ENCODE results near the gene SNX25. TPM values are rescaled to one million over a fixed set of nuclear protein-coding genes. Genes with fewer than 3 reads are reported as not detected.

SNX25 gene
- total RNA-seq, 2 experiments from 2014 or later, result 18.9 to 21.6 TPM

GRCh38 chr4:185395956-185396723, 186.7 kb downstream of the SNX25 start:
- Mint-ChIP-seq H3K9me3 (no peaks in the 10 kb centered on the region), H3K4me1 (ENCODE audit: low read depth) (peaks cover 37% of the 10 kb centered on the region), H3K27me3 (no peaks in the 10 kb centered on the region), H3K36me3 (peaks cover 11% of the 10 kb centered on the region), H3K4me3 (peak overlapping the region; percentile 95), H3K27ac (peak overlapping the region; percentile 97)
- CTCF ChIA-PET, result interaction anchor here (0.9 to 1.5 kb wide), 7 partner anchors 30 to 662 kb away, joined by 3 to 4 read pairs (median 3); partner anchors contain the start of genes CENPU, SLC25A4, SNX25 and UFSP2
- POLR2A ChIA-PET, result interaction anchor here (0.7 to 2.2 kb wide), 6 partner anchors 8 to 747 kb away, joined by 3 to 12 read pairs (median 4); partner anchors contain the start of genes CASP3, CFAP97, PRIMPOL and SNX25
- DNase-seq, result peak; percentile 98
- intact Hi-C loops (cut with micrococcal nuclease), result loop anchor here (1.0 to 10.0 kb wide), 12 partner anchors 9 to 1891 kb away; partner anchors contain the start of genes ACSL1, CCDC110, CENPU and ING2

DNA sequence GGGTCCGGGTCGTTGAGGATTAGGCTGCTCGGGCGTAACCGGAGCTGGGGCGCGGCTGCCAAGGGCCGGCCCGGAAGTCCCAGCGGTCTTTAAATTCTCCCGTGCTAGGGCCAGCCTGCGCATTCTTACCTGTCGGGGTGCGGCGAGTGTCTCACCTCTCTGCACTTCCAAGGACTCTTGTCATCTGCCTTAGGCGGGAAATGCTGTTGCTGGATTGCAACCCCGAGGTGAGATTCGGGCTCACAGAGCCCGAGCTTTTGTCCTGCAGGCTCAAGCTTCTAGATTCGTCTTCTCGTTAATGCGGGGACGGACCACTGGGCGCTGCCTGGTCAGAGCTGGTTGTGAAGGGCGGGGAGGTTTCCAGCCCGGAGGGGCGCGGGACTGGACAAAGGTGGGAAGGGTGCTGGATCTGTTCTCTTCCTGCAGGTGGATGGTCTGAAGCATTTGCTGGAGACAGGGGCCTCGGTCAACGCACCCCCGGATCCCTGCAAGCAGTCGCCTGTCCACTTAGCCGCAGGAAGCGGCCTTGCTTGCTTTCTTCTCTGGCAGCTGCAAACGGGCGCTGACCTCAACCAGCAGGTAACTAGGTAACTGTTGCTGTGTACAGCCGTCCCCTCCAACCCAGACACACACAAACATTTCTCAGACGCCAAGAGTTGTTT, 187.5 kb downstream of the SNX25 start, which contains the start of gene ANKRD37:
Gene ANKRD37 (plus strand): TSS at position 118 of the 662 bp plus-strand sequence. CDS start 83 bp downstream, at position 201.
- peaks cover 11% of the 10 kb centered on the region for H3K36me3 Mint-ChIP-seq
- no peaks in the 10 kb centered on the region for H3K9me3 Mint-ChIP-seq
- no peaks in the 10 kb centered on the region for H3K27me3 Mint-ChIP-seq
- H3K4me1 Mint-ChIP-seq (ENCODE audit: low read depth), result peaks cover 37% of the 10 kb centered on the region
- intact Hi-C loops (cut with micrococcal nuclease), result loop anchor here (1.0 to 10.0 kb wide), 10 partner anchors 8 to 1892 kb away; partner anchors contain the start of genes ACSL1, CCDC110, CENPU and ING2
- peak within 1 kb of the TSS; percentile 95 for H3K4me3 Mint-ChIP-seq
- ChIA-PET CTCF (interaction anchor here (0.9 to 1.4 kb wide), 3 partner anchors 213 to 663 kb away, joined by 3 to 4 read pairs (median 3); partner anchors contain the start of genes CENPU and SLC25A4), POLR2A (interaction anchor here (0.7 to 2.2 kb wide), 5 partner anchors 8 to 748 kb away, joined by 3 to 12 read pairs (median 4); partner anchors contain the start of genes CASP3, CFAP97, PRIMPOL and UFSP2)
- H3K27ac Mint-ChIP-seq, result peak within 1 kb of the TSS; percentile 97
- DNase-seq, result no peak

GRCh38 chr4:185398618-185399017, 189.2 kb downstream of the SNX25 start:
- Mint-ChIP-seq H3K9me3 (no peaks in the 10 kb centered on the region), H3K4me1 (ENCODE audit: low read depth) (peaks cover 36% of the 10 kb centered on the region), H3K36me3 (peaks cover 17% of the 10 kb centered on the region), H3K27ac (no peak overlapping the region), H3K27me3 (no peaks in the 10 kb centered on the region), H3K4me3 (no peak overlapping the region)
- intact Hi-C loops (cut with micrococcal nuclease), result loop anchor here (5.0 to 10.0 kb wide), 3 partner anchors 41 to 1894 kb away; partner anchors contain the start of genes ACSL1 and ING2
- CTCF ChIA-PET, result interaction anchor here (1.5 kb wide), 1 partner anchor 215 kb away, joined by 9 read pairs; no protein-coding TSS in a partner anchor
- no peak for DNase-seq
- POLR2A ChIA-PET, result no interaction called here

DNA sequence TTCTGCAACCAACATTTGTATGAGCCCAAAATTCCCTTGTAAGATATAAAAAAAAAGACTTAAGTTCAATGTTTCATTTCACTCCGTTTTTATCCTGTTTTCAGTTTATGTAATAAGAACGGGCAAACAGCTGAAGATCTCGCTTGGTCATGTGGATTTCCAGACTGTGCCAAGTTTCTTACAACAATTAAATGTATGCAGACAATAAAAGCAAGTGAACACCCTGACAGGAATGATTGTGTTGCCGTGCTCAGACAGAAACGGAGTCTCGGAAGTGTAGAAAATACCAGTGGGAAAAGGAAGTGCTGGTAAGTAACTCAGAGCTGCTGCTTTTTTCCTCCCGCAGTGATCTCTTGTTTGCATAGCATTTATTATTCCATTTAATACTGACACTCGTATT, 190.1 kb downstream of the SNX25 start:
- no peaks in the 10 kb centered on the region for H3K27me3 Mint-ChIP-seq
- POLR2A ChIA-PET, result no interaction called here
- no peak overlapping the region for H3K27ac Mint-ChIP-seq
- no peak overlapping the region for H3K4me3 Mint-ChIP-seq
- H3K36me3 Mint-ChIP-seq, result peaks cover 17% of the 10 kb centered on the region
- CTCF ChIA-PET, result no interaction called here
- intact Hi-C loops (cut with micrococcal nuclease), result loop anchor here (5.0 to 10.0 kb wide), 3 partner anchors 42 to 1895 kb away; partner anchors contain the start of genes ACSL1 and ING2
- H3K4me1 Mint-ChIP-seq (ENCODE audit: low read depth), result peaks cover 29% of the 10 kb centered on the region
- DNase-seq, result no peak
- no peaks in the 10 kb centered on the region for H3K9me3 Mint-ChIP-seq

DNA sequence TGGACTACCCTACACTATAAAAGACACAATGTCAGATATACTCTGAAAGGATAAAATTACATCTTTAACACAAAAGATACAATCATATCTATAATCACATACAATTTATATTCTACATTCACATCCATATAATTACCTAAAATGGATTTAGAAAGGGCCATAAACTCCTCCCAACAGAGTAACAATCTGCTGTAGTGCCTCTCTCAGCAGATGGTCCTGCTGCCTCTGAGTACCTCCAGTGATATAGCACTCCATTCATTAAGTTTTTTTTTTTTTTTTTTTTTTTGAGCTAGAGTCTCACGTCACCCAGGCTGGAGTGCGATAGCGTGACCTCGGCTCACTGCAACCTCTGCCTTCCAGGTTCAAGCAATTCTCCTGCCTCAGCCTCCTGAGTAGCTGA, 194.6 kb downstream of the SNX25 start:
- peaks cover 29% of the 10 kb centered on the region for H3K36me3 Mint-ChIP-seq
- intact Hi-C loops (cut with micrococcal nuclease), result no loop called here
- no peaks in the 10 kb centered on the region for H3K9me3 Mint-ChIP-seq
- DNase-seq, result no peak
- peaks cover 11% of the 10 kb centered on the region for H3K4me1 Mint-ChIP-seq (ENCODE audit: low read depth)
- no peak overlapping the region for H3K27ac Mint-ChIP-seq
- no peak overlapping the region for H3K4me3 Mint-ChIP-seq
- no peaks in the 10 kb centered on the region for H3K27me3 Mint-ChIP-seq
- ChIA-PET CTCF (interaction anchor here (0.6 to 1.2 kb wide), 2 partner anchors 194 to 242 kb away, joined by 3 read pairs; no protein-coding TSS in a partner anchor), POLR2A (interaction anchor here (0.6 kb wide), 2 partner anchors 121 to 239 kb away, joined by 3 to 4 read pairs; no protein-coding TSS in a partner anchor)

DNA sequence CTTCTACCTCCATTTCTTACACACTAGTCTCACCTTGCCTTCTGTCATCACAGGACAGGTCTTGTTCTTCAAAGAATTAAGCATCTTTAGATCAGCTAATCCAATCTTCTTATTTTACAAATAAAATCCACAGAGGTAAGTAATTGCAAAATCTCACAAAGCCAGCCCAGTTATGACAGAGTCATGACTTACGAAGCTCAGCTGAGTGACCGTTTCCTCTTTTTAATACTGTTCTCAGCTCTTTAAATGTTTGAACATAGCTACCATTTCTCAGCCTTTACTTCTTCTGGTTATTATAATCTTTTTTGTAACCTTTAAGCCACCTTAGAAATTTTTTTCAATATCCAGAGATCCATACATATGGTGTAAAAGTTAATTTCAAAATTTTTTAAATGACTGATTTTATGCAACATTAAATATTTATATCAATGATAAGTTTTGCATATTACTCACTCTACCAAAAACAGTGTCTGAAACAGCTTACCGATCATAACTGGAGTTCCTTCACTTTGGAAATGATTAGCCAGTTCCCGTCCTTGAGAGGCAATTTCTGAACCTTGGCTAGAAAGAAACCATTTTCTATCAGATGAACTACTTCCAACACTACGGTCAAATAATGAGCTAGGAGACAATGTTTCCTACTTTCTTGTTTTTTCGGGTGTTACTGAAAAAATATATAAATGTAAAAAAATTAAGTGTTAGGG, 196.1 kb downstream of the SNX25 start:
- Mint-ChIP-seq H3K4me3 (no peak overlapping the region), H3K27ac (no peak overlapping the region), H3K4me1 (ENCODE audit: low read depth) (peaks cover 8% of the 10 kb centered on the region), H3K9me3 (no peaks in the 10 kb centered on the region), H3K36me3 (peaks cover 30% of the 10 kb centered on the region), H3K27me3 (no peaks in the 10 kb centered on the region)
- no peak for DNase-seq
- CTCF ChIA-PET, result interaction anchor here (0.7 to 1.2 kb wide), 4 partner anchors 20 to 192 kb away, joined by 3 read pairs; partner anchors contain the start of gene UFSP2
- POLR2A ChIA-PET, result interaction anchor here (1.1 to 1.4 kb wide), 2 partner anchors 9 to 32 kb away, joined by 3 to 4 read pairs; partner anchors contain the start of gene ANKRD37
- intact Hi-C loops (cut with micrococcal nuclease), result loop anchor here (1.0 kb wide), 1 partner anchor 9 kb away; the partner anchor contains the start of gene ANKRD37

DNA sequence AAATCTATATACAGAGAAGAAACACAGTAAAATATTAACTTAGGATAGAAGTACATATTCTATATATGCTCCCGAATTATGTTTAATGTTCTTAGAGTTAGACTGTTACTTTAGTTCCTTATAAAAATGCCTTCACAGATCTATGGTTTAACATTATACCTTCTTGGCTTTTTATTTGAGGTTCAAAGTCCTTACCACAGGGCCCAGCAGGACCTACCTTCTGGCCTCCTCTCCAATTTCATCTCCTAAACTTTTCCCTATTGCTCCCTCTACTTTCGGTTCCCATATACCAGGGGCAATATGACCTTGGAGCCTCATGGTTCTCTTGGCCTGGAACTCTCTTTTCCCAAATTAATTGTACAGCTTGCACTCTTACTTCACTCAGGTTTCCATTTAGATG, 199.0 kb downstream of the SNX25 start:
- H3K36me3 Mint-ChIP-seq, result peaks cover 26% of the 10 kb centered on the region

DNA sequence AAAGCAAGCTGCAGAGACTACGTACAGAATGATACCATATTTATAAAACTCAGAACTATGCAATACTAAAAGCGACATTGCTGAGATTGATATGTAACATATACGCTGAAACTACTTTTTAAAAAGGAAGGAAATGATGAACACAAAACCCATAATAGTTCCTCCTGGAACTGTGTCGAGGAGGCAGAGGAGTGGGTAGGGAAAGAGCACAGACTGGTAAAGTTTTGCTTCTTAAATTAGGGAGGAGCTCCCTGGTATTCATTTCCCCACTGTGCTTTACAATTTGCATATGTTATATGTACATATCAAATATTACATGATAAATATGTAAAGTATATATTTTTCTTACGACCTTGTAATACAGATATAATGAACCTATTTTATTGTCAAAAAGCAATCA, 202.5 kb downstream of the SNX25 start:
- ChIA-PET POLR2A (no interaction called here), CTCF (no interaction called here)
- DNase-seq, result no peak
- intact Hi-C loops (cut with micrococcal nuclease), result no loop called here
- Mint-ChIP-seq H3K36me3 (peaks cover 29% of the 10 kb centered on the region), H3K4me1 (ENCODE audit: low read depth) (no peaks in the 10 kb centered on the region), H3K27ac (no peak overlapping the region), H3K4me3 (no peak overlapping the region), H3K27me3 (no peaks in the 10 kb centered on the region), H3K9me3 (no peaks in the 10 kb centered on the region)

More for the DNA sequence above, 199.0 kb downstream of the SNX25 start:
- H3K4me3 Mint-ChIP-seq, result no peak overlapping the region
- ChIA-PET POLR2A (no interaction called here), CTCF (no interaction called here)
- no peak overlapping the region for H3K27ac Mint-ChIP-seq
- H3K27me3 Mint-ChIP-seq, result no peaks in the 10 kb centered on the region
- intact Hi-C loops (cut with micrococcal nuclease), result no loop called here
- H3K4me1 Mint-ChIP-seq (ENCODE audit: low read depth), result peaks cover 8% of the 10 kb centered on the region
- H3K9me3 Mint-ChIP-seq, result no peaks in the 10 kb centered on the region
- no peak for DNase-seq

DNA sequence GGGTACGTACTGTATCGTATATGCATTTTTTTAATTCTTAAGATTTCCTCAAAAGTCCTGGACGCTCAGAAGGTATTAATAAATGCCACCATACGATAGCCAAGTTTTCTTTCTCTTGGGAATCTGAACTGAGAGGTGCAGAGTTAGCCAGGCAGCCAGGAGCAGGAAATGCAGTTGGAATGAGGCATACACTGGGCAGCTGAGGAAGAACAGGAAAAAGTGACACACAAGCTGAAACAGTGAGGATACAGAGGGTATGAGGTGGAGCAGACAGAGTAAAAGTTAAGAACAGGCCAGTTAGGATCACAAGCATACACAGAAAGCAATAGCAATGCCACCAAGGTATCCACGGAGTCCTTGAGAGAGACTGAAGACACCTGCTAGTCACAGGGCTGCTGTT, 203.0 kb downstream of the SNX25 start:
- peaks cover 32% of the 10 kb centered on the region for H3K36me3 Mint-ChIP-seq
- POLR2A ChIA-PET, result no interaction called here
- intact Hi-C loops (cut with micrococcal nuclease), result no loop called here
- no peak overlapping the region for H3K4me3 Mint-ChIP-seq
- H3K27ac Mint-ChIP-seq, result no peak overlapping the region
- DNase-seq, result no peak
- CTCF ChIA-PET, result no interaction called here
- H3K4me1 Mint-ChIP-seq (ENCODE audit: low read depth), result no peaks in the 10 kb centered on the region
- H3K27me3 Mint-ChIP-seq, result no peaks in the 10 kb centered on the region
- H3K9me3 Mint-ChIP-seq, result no peaks in the 10 kb centered on the region

Data from activated CD4-positive, alpha-beta memory T cell treated with anti-CD3 and anti-CD28 coated beads for 36 hours (primary cell).